IMR-90 (cell line): Measurements from ENCODE around the gene TUBA8. TPM values are rescaled to one million over a fixed set of nuclear protein-coding genes. Genes with fewer than 3 reads are reported as not detected.

ENCODE experiments used
- ATAC-seq: fragments of 200-7000 bp; cut with Tn5 transposase; 2 replicates; pipeline ENCODE4 v1.9.1; 2020; ENCODE audit warnings: low read depth, mild to moderate bottlenecking, moderate library complexity
- BruUV-seq: library from RNA; stranded (reverse); fragments of 400-500 nt; replicated peaks from 2 replicates; lab custom pipeline; 2021; lab: Mats Ljungman, UMichigan
- CTCF ChIA-PET: fragments of 300-600 bp; formaldehyde crosslinking; extraction: SDS; loops from one replicate; lab custom pipeline; 2021; ENCODE audit warnings: antibody characterized with exemption; lab: Yijun Ruan, JAX
- POLR2A ChIA-PET: fragments of 300-600 bp; sonication (Branson Sonifier 250); formaldehyde crosslinking; loops from one replicate; lab custom pipeline; 2022; ENCODE audit warnings: antibody characterized with exemption; ENCODE audit not compliant: unreplicated experiment; lab: Charles Lee
- DNase-seq: peaks from one replicate; pipeline ENCODE4 v3.0.0; 2013
- H2AFZ ChIP-seq: replicated peaks from 2 replicates; pipeline ENCODE3; 2013; ENCODE audit warnings: low read length, mild to moderate bottlenecking; ENCODE audit not compliant: poor library complexity
- H2AK5ac ChIP-seq: 2 replicates; pipeline ENCODE4 v1.6.1; 2013; ENCODE audit warnings: low read depth, low read length, inconsistent platforms
- H2AK9ac ChIP-seq: replicated peaks from 2 replicates; pipeline ENCODE3; 2013; ENCODE audit warnings: mild to moderate bottlenecking, low read depth, low read length, moderate library complexity; ENCODE audit not compliant: poor library complexity
- H2BK120ac ChIP-seq: 2 replicates; pipeline ENCODE4 v1.6.1; 2013; ENCODE audit warnings: low read depth, low read length, inconsistent platforms
- H2BK15ac ChIP-seq: 3 replicates; pipeline ENCODE4 v1.6.1; 2013; ENCODE audit warnings: low read depth, low read length, inconsistent platforms
- H2BK20ac ChIP-seq: 2 replicates; pipeline ENCODE4 v1.6.1; 2013; ENCODE audit warnings: low read depth, mild to moderate bottlenecking, inconsistent platforms, low read length, moderate library complexity
- H2BK5ac ChIP-seq: 2 replicates; pipeline ENCODE4 v1.6.1; 2013; ENCODE audit warnings: mild to moderate bottlenecking, low read depth, low read length, inconsistent platforms; ENCODE audit not compliant: poor library complexity, severe bottlenecking
- H3K14ac ChIP-seq: replicated peaks from 2 replicates; pipeline ENCODE4 v1.6.1; 2013; ENCODE audit warnings: low read depth, low read length, inconsistent platforms
- H3K18ac ChIP-seq: 2 replicates; pipeline ENCODE4 v1.6.1; 2013; ENCODE audit warnings: low read depth, low read length, control low read depth
- H3K23ac ChIP-seq: 2 replicates; pipeline ENCODE4 v1.6.1; 2013; ENCODE audit warnings: low read depth, low read length, inconsistent platforms
- H3K27ac ChIP-seq: 2 replicates; pipeline ENCODE4 v1.5.1; 2013; ENCODE audit warnings: mild to moderate bottlenecking, control low read depth, low read length; ENCODE audit not compliant: insufficient read depth
- H3K27me3 ChIP-seq: 2 replicates; pipeline ENCODE4 v1.6.1; 2013; ENCODE audit warnings: low read length; ENCODE audit not compliant: control insufficient read depth, insufficient read depth
- H3K36me3 ChIP-seq: 2 replicates; pipeline ENCODE4 v1.6.1; 2013; ENCODE audit warnings: low read length, mixed read lengths; ENCODE audit not compliant: control insufficient read depth, insufficient read depth
- H3K4ac ChIP-seq: 2 replicates; pipeline ENCODE4 v1.6.1; 2013; ENCODE audit warnings: low read depth, low read length, inconsistent platforms
- H3K4me1 ChIP-seq: 2 replicates; pipeline ENCODE4 v1.6.1; 2013; ENCODE audit warnings: low read length, mixed read lengths; ENCODE audit not compliant: control insufficient read depth, insufficient read depth
- H3K4me2 ChIP-seq: 2 replicates; pipeline ENCODE4 v1.6.1; 2013; ENCODE audit warnings: low read depth, mild to moderate bottlenecking, control low read depth, low read length, moderate library complexity
- H3K4me3 ChIP-seq: 2 replicates; pipeline ENCODE4 v1.5.1; 2013; ENCODE audit warnings: low read depth, mild to moderate bottlenecking, control low read depth, low read length, moderate library complexity; ENCODE audit not compliant: insufficient read depth
- H3K56ac ChIP-seq: 2 replicates; pipeline ENCODE4 v1.6.1; 2013; ENCODE audit warnings: low read length, inconsistent platforms; ENCODE audit not compliant: insufficient read depth; ENCODE audit errors: extremely low read depth
- H3K79me1 ChIP-seq, 2 experiments: 2 replicates each; pipeline ENCODE4 v1.6.1; 2013; ENCODE audit warnings: low read length in 2 of 2, inconsistent platforms in 1 of 2, low read depth in 1 of 2
- H3K9ac ChIP-seq: 2 replicates; pipeline ENCODE4 v1.6.1; 2013; ENCODE audit warnings: low read depth, low read length, control low read depth
- H3K9me1 ChIP-seq: 2 replicates; pipeline ENCODE4 v1.6.1; 2013; ENCODE audit warnings: low read length, inconsistent platforms; ENCODE audit not compliant: insufficient read depth
- H3K9me3 ChIP-seq: 2 replicates; pipeline ENCODE4 v1.6.1; 2013; ENCODE audit warnings: low read length; ENCODE audit not compliant: control insufficient read depth, insufficient read depth
- H4K20me1 ChIP-seq: 2 replicates; pipeline ENCODE4 v1.6.1; 2013; ENCODE audit warnings: low read length, inconsistent platforms; ENCODE audit not compliant: insufficient read depth
- H4K5ac ChIP-seq: 2 replicates; pipeline ENCODE4 v1.6.1; 2013; ENCODE audit warnings: mild to moderate bottlenecking, low read depth, low read length, control low read depth
- H4K8ac ChIP-seq, 2 experiments: 2 replicates each; pipeline ENCODE4 v1.6.1; 2013; ENCODE audit warnings: low read depth in 2 of 2, low read length in 2 of 2, control low read depth in 1 of 2, inconsistent platforms in 1 of 2
- H4K91ac ChIP-seq: 2 replicates; pipeline ENCODE4 v1.6.1; 2013; ENCODE audit warnings: low read depth, low read length, inconsistent platforms; ENCODE audit not compliant: insufficient read depth
- BHLHE40 ChIP-seq: fragments of 150-350 bp; IDR thresholded peaks from 2 replicates; pipeline ENCODE4 v1.6.1; 2016; ENCODE audit warnings: mild to moderate bottlenecking, low read depth, low read length
- CEBPB ChIP-seq: IDR thresholded peaks from 2 replicates; pipeline ENCODE4 v1.6.1; 2012; ENCODE audit warnings: low read depth, low read length, improper control_type of control experiment
- CHD1 ChIP-seq: IDR thresholded peaks from 2 replicates; pipeline ENCODE4 v1.6.1; 2012; ENCODE audit warnings: low read depth, low read length, improper control_type of control experiment
- CTCF ChIP-seq: conservative IDR thresholded peaks from 2 replicates; pipeline ENCODE4 v1.5.1; 2012; ENCODE audit warnings: mild to moderate bottlenecking, low read depth, low read length, improper control_type of control experiment
- FOS ChIP-seq: fragments of 150-350 bp; IDR thresholded peaks from 2 replicates; pipeline ENCODE4 v1.6.1; 2016; ENCODE audit warnings: low read depth, low read length
- MAFK ChIP-seq: IDR thresholded peaks from 2 replicates; pipeline ENCODE4 v1.6.1; 2012; ENCODE audit warnings: low read depth, low read length, improper control_type of control experiment
- MAZ ChIP-seq: IDR thresholded peaks from 2 replicates; pipeline ENCODE4 v1.6.1; 2012; ENCODE audit warnings: low read depth, mild to moderate bottlenecking, low read length, improper control_type of control experiment, moderate library complexity, borderline replicate concordance
- MXI1 ChIP-seq: IDR thresholded peaks from 2 replicates; pipeline ENCODE4 v1.6.1; 2012; ENCODE audit warnings: low read depth, mild to moderate bottlenecking, low read length, moderate library complexity, borderline replicate concordance
- NFE2L2 ChIP-seq: fragments of 150-350 bp; IDR thresholded peaks from 2 replicates; pipeline ENCODE4 v1.6.1; 2016; ENCODE audit warnings: low read depth, mild to moderate bottlenecking, low read length
- POLR2A ChIP-seq: IDR thresholded peaks from 2 replicates; pipeline ENCODE4 v1.6.1; 2012; ENCODE audit warnings: mild to moderate bottlenecking, low read depth, low read length
- RAD21 ChIP-seq: IDR thresholded peaks from 2 replicates; pipeline ENCODE4 v1.6.1; 2012; ENCODE audit warnings: low read length, improper control_type of control experiment
- RCOR1 ChIP-seq: IDR thresholded peaks from 2 replicates; pipeline ENCODE4 v1.6.1; 2012; ENCODE audit warnings: mild to moderate bottlenecking, low read length, improper control_type of control experiment; ENCODE audit not compliant: insufficient replicate concordance
- RFX5 ChIP-seq: IDR thresholded peaks from 2 replicates; pipeline ENCODE4 v1.8.0; 2012; ENCODE audit warnings: low read depth, mild to moderate bottlenecking, low read length, moderate library complexity
- SMC3 ChIP-seq: fragments of 150-350 bp; IDR thresholded peaks from 2 replicates; pipeline ENCODE4 v1.6.1; 2016; ENCODE audit warnings: low read depth, mild to moderate bottlenecking, antibody characterized with exemption, low read length, moderate library complexity
- WGBS, 2 experiments: methylation state at CpG; one replicate each; pipeline versions ENCODE4 v1.1.5 to v1.1.7; 2013; ENCODE audit warnings: missing lambda C conversion rate in 2 of 2; ENCODE audit not compliant: insufficient read length in 1 of 2; ENCODE audit errors: extremely low coverage in 2 of 2; 5-methylcytosine and 5-hydroxymethylcytosine counted together
- dilution Hi-C: fragments of 300-500 bp; cut with HindIII; formaldehyde crosslinking; loops from one replicate; pipeline ENCODE4 v1.14.3; 2018; ENCODE audit warnings: low sequenced_read_pairs; ENCODE audit not compliant: unreplicated experiment
- in situ Hi-C: fragments of 300-500 bp; cut with MboI; formaldehyde crosslinking; loops from 3 replicates; pipeline ENCODE4 v1.14.3; 2019; ENCODE audit warnings: low sequenced_read_pairs, inconsistent platforms, mixed read lengths
- intact Hi-C: fragments of 100-400 bp; cut with micrococcal nuclease; formaldehyde crosslinking; loops from 2 replicates; pipeline ENCODE4 v1.10.0; 2022
- polyA plus RNA-seq, 3 experiments: library from polyadenylated mRNA; depleted of rRNA; stranded (reverse); fragments of >200 nt; gene quantifications; 2 replicates each; pipeline ENCODE4 v1.2.3, GENCODE V29; 2012; ENCODE audit warnings: low replicate concordance in 1 of 3
- total RNA-seq: library from RNA; depleted of rRNA; stranded (reverse); fragments of >200 nt; gene quantifications from 2 replicates; pipeline ENCODE4 v1.2.3, GENCODE V29; 2012
- TF ChIP-seq, protein P1 (sequence below): fragments of 150-350 bp; IDR thresholded peaks from 2 replicates; pipeline ENCODE4 v1.6.1; 2016; ENCODE audit warnings: low read depth, mild to moderate bottlenecking, low read length, moderate library complexity, borderline replicate concordance
- TF ChIP-seq, protein P2 (sequence below): fragments of 150-350 bp; IDR thresholded peaks from 2 replicates; pipeline ENCODE4 v1.6.1; 2017; ENCODE audit warnings: mild to moderate bottlenecking, antibody characterized with exemption, low read length, low read depth

The TUBA8 gene
- total and polyA plus RNA-seq, 2 of the 4 experiments (the other 2 are of a cell fraction), result 1.4 to 2.2 TPM

DNA sequence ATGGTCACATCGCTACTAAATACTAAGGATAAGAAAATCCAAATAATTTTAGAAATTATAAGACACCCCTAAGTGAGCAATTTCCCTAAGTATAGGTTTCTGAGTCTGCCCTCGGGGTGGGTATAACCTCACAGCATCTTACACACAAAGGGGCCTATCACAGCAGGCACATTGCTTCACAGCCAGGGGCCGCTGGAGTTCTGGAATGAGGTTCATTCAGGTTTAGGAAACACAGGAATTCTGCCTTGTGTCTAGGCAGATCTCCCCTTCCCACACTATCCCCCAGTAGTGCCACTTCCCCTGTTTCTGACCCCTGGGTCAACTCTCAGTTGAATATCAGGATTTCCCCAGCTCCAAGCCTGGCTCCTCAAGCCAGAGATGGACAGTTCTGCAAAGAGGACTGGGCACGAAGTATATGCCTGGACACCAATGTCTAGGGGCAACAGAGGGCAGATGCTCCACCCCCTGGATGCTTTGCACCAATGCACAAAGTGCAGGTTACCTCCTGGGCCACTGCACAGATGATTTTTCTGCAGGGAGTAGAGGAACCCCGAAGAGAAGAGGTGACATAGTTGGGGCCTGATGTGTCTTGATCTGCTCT, 11.4 kb downstream of the TUBA8 start:
- Histone ChIP-seq H3K18ac (no peak overlapping the region), H2BK20ac (no peak overlapping the region)
- BruUV-seq, result no TSS peak

More for the DNA sequence above, 11.4 kb downstream of the TUBA8 start:
- DNase-seq (no peak), ATAC-seq (no peak)
- H3K79me1 ChIP-seq, result no peaks in the 10 kb centered on the region
- H4K20me1 ChIP-seq, result no peaks in the 10 kb centered on the region
- H2AFZ ChIP-seq, result no peak overlapping the region
- no peak overlapping the region for H3K23ac ChIP-seq
- H4K5ac ChIP-seq, result no peak overlapping the region
- POLR2A ChIA-PET, result no interaction called here
- in situ Hi-C loops, result no loop called here
- H3K4me3 ChIP-seq, result no peak overlapping the region
- no peak overlapping the region for H2AK5ac ChIP-seq
- intact Hi-C loops, result no loop called here
- H2AK9ac ChIP-seq, result no peak overlapping the region
- 60% methylated on average over 1 of the region's 5 CpGs; no CpG with 5 or more reads in 1 of the 2 experiments for WGBS, 2 experiments
- H3K9me1 ChIP-seq, result peaks cover 4% of the 10 kb centered on the region
- H3K36me3 ChIP-seq, result peaks cover 5% of the 10 kb centered on the region; the same call in 1 of the 2 replicates
- no peak overlapping the region for H3K56ac ChIP-seq
- no peaks in the 10 kb centered on the region for H3K27me3 ChIP-seq
- H3K4me2 ChIP-seq, result no peak overlapping the region
- H4K8ac ChIP-seq, result no peak overlapping the region
- CTCF ChIA-PET, result no interaction called here
- no peak overlapping the region for H2BK120ac ChIP-seq
- no peak for TF ChIP-seq POLR2A
- no peak for TF ChIP-seq BHLHE40
- no peak for TF ChIP-seq RAD21
- no peak for TF ChIP-seq FOS
- no peak for TF ChIP-seq RFX5
- TF ChIP-seq SMC3, result no peak
- no peak for TF ChIP-seq MAFK
- TF ChIP-seq MAZ, result no peak
- no peak for TF ChIP-seq CHD1
- no peak for TF ChIP-seq RCOR1
- TF ChIP-seq CEBPB, result no peak
- no peak for TF ChIP-seq MXI1
- no peak for TF ChIP-seq CTCF
- TF ChIP-seq, protein P1, sequence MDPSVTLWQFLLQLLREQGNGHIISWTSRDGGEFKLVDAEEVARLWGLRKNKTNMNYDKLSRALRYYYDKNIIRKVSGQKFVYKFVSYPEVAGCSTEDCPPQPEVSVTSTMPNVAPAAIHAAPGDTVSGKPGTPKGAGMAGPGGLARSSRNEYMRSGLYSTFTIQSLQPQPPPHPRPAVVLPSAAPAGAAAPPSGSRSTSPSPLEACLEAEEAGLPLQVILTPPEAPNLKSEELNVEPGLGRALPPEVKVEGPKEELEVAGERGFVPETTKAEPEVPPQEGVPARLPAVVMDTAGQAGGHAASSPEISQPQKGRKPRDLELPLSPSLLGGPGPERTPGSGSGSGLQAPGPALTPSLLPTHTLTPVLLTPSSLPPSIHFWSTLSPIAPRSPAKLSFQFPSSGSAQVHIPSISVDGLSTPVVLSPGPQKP, result no peak
- TF ChIP-seq, protein P2, sequence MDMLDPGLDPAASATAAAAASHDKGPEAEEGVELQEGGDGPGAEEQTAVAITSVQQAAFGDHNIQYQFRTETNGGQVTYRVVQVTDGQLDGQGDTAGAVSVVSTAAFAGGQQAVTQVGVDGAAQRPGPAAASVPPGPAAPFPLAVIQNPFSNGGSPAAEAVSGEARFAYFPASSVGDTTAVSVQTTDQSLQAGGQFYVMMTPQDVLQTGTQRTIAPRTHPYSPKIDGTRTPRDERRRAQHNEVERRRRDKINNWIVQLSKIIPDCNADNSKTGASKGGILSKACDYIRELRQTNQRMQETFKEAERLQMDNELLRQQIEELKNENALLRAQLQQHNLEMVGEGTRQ, result no peak
- TF ChIP-seq NFE2L2, result no peak
- no peaks in the 10 kb centered on the region for H3K4me1 ChIP-seq
- no peak overlapping the region for H3K4ac ChIP-seq
- H3K14ac ChIP-seq, result no peak overlapping the region
- no peaks in the 10 kb centered on the region for H3K9me3 ChIP-seq
- H3K27ac ChIP-seq, result no peak overlapping the region
- no peak overlapping the region for H3K9ac ChIP-seq
- no peak overlapping the region for H4K91ac ChIP-seq
- H2BK5ac ChIP-seq, result no peak overlapping the region
- dilution Hi-C loops, result no loop called here
- H2BK15ac ChIP-seq, result no peak overlapping the region
